ENCODE results near the gene UHRF1. TPM values are rescaled to one million over a fixed set of nuclear protein-coding genes. Genes with fewer than 3 reads are reported as not detected.
"Not testable (repeated sequence)": the region's sequence is repeated elsewhere in the genome, so short reads cannot be mapped to it uniquely, and the experiment has no call there.

Gene UHRF1
- total RNA-seq, 1 donor from 2014 or later, result 0.90 TPM

- intact Hi-C loops (cut with DNase I), result no loop called here
- TF ChIP-seq CTCF (IDR thresholded peaks at IDR 0.05), result no peak
- Histone ChIP-seq H3K9me3 (no peaks in the 10 kb centered on the region), H3K4me1 (no peaks in the 10 kb centered on the region), H3K36me3 (no peaks in the 10 kb centered on the region), H3K27me3 (no peaks in the 10 kb centered on the region), H3K27ac (no peak overlapping the region), H3K4me3 (no peak overlapping the region)
- DNase-seq (no peak), ATAC-seq (no peak)
These were observed 42.4 kb downstream of the UHRF1 start for GRCh38 chr19:4951656-4952055.

GRCh38 chr19:4952945-4953344 lies 43.6 kb downstream of the UHRF1 start:
- intact Hi-C loops (cut with DNase I), result no loop called here
- H3K36me3 ChIP-seq, result no peaks in the 10 kb centered on the region
- no peaks in the 10 kb centered on the region for H3K4me1 ChIP-seq
- H3K9me3 ChIP-seq, result no peaks in the 10 kb centered on the region
- TF ChIP-seq CTCF (IDR thresholded peaks at IDR 0.05), result no peak
- DNase-seq (no peak), ATAC-seq (no peak)
- H3K27ac ChIP-seq, result no peak overlapping the region
- no peaks in the 10 kb centered on the region for H3K27me3 ChIP-seq
- H3K4me3 ChIP-seq, result no peak overlapping the region

GRCh38 chr19:4954320-4955149 lies 45.2 kb downstream of the UHRF1 start:
- not testable (repeated sequence) for ATAC-seq, H3K9me3 ChIP-seq, DNase-seq

GRCh38 chr19:4955274-4955673 lies 46.0 kb downstream of the UHRF1 start:
- no peaks in the 10 kb centered on the region for H3K36me3 ChIP-seq
- H3K4me1 ChIP-seq, result no peaks in the 10 kb centered on the region
- intact Hi-C loops (cut with DNase I), result no loop called here
- H3K4me3 ChIP-seq, result no peak overlapping the region
- no peak for TF ChIP-seq CTCF (IDR thresholded peaks at IDR 0.05)
- H3K9me3 ChIP-seq, result no peaks in the 10 kb centered on the region
- DNase-seq, result no peak
- ATAC-seq, result no peak
- H3K27me3 ChIP-seq, result no peaks in the 10 kb centered on the region
- H3K27ac ChIP-seq, result no peak overlapping the region

More at GRCh38 chr19:4954320-4955149, 45.2 kb downstream of the UHRF1 start:
- intact Hi-C loops (cut with DNase I); H3K4me3 ChIP-seq; H3K4me1 ChIP-seq; H3K36me3 ChIP-seq; H3K27ac ChIP-seq; H3K27me3 ChIP-seq: not testable (repeated sequence)

GRCh38 chr19:4957981-4958380 lies 48.7 kb downstream of the UHRF1 start:
- DNase-seq (no peak), ATAC-seq (no peak)

More at GRCh38 chr19:4957981-4958380, 48.7 kb downstream of the UHRF1 start:
- Histone ChIP-seq H3K36me3 (no peaks in the 10 kb centered on the region), H3K4me1 (no peaks in the 10 kb centered on the region), H3K4me3 (no peak overlapping the region), H3K27me3 (no peaks in the 10 kb centered on the region), H3K27ac (no peak overlapping the region), H3K9me3 (no peaks in the 10 kb centered on the region)
- intact Hi-C loops (cut with DNase I), result no loop called here
- no peak for TF ChIP-seq CTCF (IDR thresholded peaks at IDR 0.05)

Measured in upper lobe of right lung (tissue), 1 donor.